ENCODE data around the gene DCTN2. TPM values are rescaled to one million over a fixed set of nuclear protein-coding genes. Genes with fewer than 3 reads are reported as not detected.
"Not testable (repeated sequence)": the region's sequence is repeated elsewhere in the genome, so short reads cannot be mapped to it uniquely, and the experiment has no call there.

DCTN2 gene
- polyA plus RNA-seq, 1 donor from 2014 or later = 369 TPM

DNA sequence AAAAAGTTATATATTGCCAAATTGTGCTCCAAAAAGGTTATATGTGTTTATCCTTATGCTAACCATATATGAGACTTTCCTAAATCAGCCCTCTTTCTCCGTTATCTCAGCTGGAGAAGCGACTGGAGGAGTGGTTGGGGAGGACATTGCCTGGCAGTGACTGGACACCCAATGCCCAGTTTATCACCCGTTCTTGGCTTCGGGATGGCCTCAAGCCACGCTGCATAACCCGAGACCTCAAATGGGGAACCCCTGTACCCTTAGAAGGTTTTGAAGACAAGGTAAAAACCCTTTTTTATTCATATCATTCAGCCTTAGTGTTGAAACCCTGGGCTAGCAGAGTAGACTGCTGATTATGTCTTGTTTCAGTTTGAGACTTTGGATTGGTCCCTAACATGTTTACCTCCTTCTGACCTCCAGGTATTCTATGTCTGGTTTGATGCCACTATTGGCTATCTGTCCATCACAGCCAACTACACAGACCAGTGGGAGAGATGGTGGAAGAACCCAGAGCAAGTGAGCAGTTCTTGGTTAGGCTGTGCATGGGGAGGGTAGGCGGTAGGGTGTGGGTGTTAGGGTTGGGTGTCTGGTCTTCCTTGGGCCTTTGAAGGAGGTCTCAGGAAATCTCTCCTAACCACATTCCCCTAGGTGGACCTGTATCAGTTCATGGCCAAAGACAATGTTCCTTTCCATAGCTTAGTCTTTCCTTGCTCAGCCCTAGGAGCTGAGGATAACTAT is 35.2 kb downstream of the DCTN2 start:
- TF ChIP-seq EZH2 (IDR thresholded peaks at IDR 0.05; ENCODE audit: borderline replicate concordance, insufficient read depth, low read length, poor library complexity, severe bottlenecking) = no peak
- TF ChIP-seq, protein P1, sequence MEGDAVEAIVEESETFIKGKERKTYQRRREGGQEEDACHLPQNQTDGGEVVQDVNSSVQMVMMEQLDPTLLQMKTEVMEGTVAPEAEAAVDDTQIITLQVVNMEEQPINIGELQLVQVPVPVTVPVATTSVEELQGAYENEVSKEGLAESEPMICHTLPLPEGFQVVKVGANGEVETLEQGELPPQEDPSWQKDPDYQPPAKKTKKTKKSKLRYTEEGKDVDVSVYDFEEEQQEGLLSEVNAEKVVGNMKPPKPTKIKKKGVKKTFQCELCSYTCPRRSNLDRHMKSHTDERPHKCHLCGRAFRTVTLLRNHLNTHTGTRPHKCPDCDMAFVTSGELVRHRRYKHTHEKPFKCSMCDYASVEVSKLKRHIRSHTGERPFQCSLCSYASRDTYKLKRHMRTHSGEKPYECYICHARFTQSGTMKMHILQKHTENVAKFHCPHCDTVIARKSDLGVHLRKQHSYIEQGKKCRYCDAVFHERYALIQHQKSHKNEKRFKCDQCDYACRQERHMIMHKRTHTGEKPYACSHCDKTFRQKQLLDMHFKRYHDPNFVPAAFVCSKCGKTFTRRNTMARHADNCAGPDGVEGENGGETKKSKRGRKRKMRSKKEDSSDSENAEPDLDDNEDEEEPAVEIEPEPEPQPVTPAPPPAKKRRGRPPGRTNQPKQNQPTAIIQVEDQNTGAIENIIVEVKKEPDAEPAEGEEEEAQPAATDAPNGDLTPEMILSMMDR (IDR thresholded peaks at IDR 0.05; ENCODE audit: poor library complexity, severe bottlenecking) = no peak
- TF ChIP-seq, protein P2, sequence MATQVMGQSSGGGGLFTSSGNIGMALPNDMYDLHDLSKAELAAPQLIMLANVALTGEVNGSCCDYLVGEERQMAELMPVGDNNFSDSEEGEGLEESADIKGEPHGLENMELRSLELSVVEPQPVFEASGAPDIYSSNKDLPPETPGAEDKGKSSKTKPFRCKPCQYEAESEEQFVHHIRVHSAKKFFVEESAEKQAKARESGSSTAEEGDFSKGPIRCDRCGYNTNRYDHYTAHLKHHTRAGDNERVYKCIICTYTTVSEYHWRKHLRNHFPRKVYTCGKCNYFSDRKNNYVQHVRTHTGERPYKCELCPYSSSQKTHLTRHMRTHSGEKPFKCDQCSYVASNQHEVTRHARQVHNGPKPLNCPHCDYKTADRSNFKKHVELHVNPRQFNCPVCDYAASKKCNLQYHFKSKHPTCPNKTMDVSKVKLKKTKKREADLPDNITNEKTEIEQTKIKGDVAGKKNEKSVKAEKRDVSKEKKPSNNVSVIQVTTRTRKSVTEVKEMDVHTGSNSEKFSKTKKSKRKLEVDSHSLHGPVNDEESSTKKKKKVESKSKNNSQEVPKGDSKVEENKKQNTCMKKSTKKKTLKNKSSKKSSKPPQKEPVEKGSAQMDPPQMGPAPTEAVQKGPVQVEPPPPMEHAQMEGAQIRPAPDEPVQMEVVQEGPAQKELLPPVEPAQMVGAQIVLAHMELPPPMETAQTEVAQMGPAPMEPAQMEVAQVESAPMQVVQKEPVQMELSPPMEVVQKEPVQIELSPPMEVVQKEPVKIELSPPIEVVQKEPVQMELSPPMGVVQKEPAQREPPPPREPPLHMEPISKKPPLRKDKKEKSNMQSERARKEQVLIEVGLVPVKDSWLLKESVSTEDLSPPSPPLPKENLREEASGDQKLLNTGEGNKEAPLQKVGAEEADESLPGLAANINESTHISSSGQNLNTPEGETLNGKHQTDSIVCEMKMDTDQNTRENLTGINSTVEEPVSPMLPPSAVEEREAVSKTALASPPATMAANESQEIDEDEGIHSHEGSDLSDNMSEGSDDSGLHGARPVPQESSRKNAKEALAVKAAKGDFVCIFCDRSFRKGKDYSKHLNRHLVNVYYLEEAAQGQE (IDR thresholded peaks at IDR 0.05; ENCODE audit: borderline replicate concordance) = no peak
- no peak for TF ChIP-seq SMC3 (conservative IDR thresholded peaks at IDR 0.05; ENCODE audit: poor library complexity)
- TF ChIP-seq EP300 (conservative IDR thresholded peaks at IDR 0.05; ENCODE audit: poor library complexity, severe bottlenecking) = no peak
- no peak for TF ChIP-seq POLR2AphosphoS5 (IDR thresholded peaks at IDR 0.05)
- no peak for TF ChIP-seq RAD21 (conservative IDR thresholded peaks at IDR 0.05)
- no peak for TF ChIP-seq MXI1 (conservative IDR thresholded peaks at IDR 0.05; ENCODE audit: poor library complexity, severe bottlenecking)
- no peaks in the 10 kb centered on the region for H3K27me3 ChIP-seq (ENCODE audit: insufficient read depth, low read depth, low read length)
- H3K36me3 ChIP-seq (ENCODE audit: insufficient read depth, low read length) = peaks cover 7% of the 10 kb centered on the region
- no peaks in the 10 kb centered on the region for H4K20me1 ChIP-seq (ENCODE audit: insufficient read depth)
- H3F3A ChIP-seq (ENCODE audit: insufficient read depth, low read length, poor library complexity, severe bottlenecking) = no peaks in the 10 kb centered on the region
- H3K79me2 ChIP-seq (replicated peaks; ENCODE audit: insufficient read depth, low read length) = no peaks in the 10 kb centered on the region
- no peaks in the 10 kb centered on the region for H3K9me2 ChIP-seq (ENCODE audit: insufficient read depth, low read length)
- no peak overlapping the region for H3K4me2 ChIP-seq (ENCODE audit: low read length)
- no peaks in the 10 kb centered on the region for H3K9me3 ChIP-seq (ENCODE audit: low read length)
- no peak overlapping the region for H3K9ac ChIP-seq (ENCODE audit: low read length)
- no peak overlapping the region for H3K4me3 ChIP-seq (ENCODE audit: low read length)
- H2AFZ ChIP-seq (ENCODE audit: low read depth, low read length) = no peak overlapping the region
- no peak overlapping the region for H3K27ac ChIP-seq (ENCODE audit: low read length)

DNA sequence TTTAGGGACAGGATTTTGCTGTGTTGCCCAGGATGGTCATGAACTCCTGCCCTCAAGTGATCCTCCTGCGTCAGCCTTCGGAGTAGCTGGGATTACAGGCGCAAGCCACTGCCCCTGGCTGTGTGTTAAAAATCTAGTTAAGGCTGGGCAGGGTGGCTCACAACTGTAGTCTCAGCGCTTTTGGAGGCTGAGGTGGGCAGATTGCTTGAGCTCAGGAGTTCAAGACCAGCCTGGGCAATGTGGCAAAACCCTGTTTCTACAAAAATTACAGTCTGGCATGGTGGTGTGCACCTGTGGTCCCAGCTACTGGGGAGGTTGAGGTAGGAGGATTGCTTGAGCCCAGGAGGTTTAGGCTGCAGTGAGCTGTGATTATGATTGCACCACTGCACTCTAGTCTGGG is 35.8 kb downstream of the DCTN2 start:
- Histone ChIP-seq H3K9me2 (ENCODE audit: insufficient read depth, low read length) (no peaks in the 10 kb centered on the region), H3K27me3 (ENCODE audit: insufficient read depth, low read depth, low read length) (no peaks in the 10 kb centered on the region), H2AFZ (ENCODE audit: low read depth, low read length) (no peak overlapping the region), H3K27ac (ENCODE audit: low read length) (no peak overlapping the region), H3K79me2 (replicated peaks; ENCODE audit: insufficient read depth, low read length) (no peaks in the 10 kb centered on the region), H4K20me1 (ENCODE audit: insufficient read depth) (no peaks in the 10 kb centered on the region), H3K9ac (ENCODE audit: low read length) (no peak overlapping the region), H3K4me2 (ENCODE audit: low read length) (no peak overlapping the region), H3K9me3 (ENCODE audit: low read length) (no peaks in the 10 kb centered on the region), H3K4me3 (ENCODE audit: low read length) (no peak overlapping the region), H3F3A (ENCODE audit: insufficient read depth, low read length, poor library complexity, severe bottlenecking) (no peaks in the 10 kb centered on the region), H3K36me3 (ENCODE audit: insufficient read depth, low read length) (peaks cover 7% of the 10 kb centered on the region)
- TF ChIP-seq EZH2 (IDR thresholded peaks at IDR 0.05; ENCODE audit: borderline replicate concordance, insufficient read depth, low read length, poor library complexity, severe bottlenecking) = no peak
- TF ChIP-seq, protein P1 (IDR thresholded peaks at IDR 0.05; ENCODE audit: poor library complexity, severe bottlenecking) = no peak

DNA sequence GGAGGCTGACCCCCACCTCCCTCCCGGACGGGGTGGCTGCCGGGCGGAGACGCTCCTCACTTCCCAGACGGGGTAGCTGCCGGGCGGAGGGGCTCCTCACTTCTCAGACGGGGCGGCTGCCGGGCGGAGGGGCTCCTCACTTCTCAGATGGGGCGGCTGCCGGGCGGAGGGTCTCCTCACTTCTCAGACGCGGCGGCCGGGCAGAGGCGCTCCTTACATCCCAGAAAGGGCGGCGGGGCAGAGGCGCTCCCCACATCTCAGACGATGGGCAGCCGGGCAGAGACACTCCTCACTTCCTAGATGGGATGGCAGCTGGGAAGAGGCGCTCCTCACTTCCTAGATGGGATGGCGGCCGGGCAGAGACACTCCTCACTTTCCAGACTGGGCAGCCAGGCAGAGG is 39.2 kb downstream of the DCTN2 start:
- H4K20me1 ChIP-seq (ENCODE audit: insufficient read depth); H3K79me2 ChIP-seq (replicated peaks; ENCODE audit: insufficient read depth, low read length); H2AFZ ChIP-seq (ENCODE audit: low read depth, low read length); H3K27me3 ChIP-seq (ENCODE audit: insufficient read depth, low read depth, low read length); H3K27ac ChIP-seq (ENCODE audit: low read length); H3K9me2 ChIP-seq (ENCODE audit: insufficient read depth, low read length); H3K9me3 ChIP-seq (ENCODE audit: low read length); H3K9ac ChIP-seq (ENCODE audit: low read length); H3K4me2 ChIP-seq (ENCODE audit: low read length); H3F3A ChIP-seq (ENCODE audit: insufficient read depth, low read length, poor library complexity, severe bottlenecking); H3K4me3 ChIP-seq (ENCODE audit: low read length): not testable (repeated sequence)
- peaks cover 13% of the 10 kb centered on the region for H3K36me3 ChIP-seq (ENCODE audit: insufficient read depth, low read length)

DNA sequence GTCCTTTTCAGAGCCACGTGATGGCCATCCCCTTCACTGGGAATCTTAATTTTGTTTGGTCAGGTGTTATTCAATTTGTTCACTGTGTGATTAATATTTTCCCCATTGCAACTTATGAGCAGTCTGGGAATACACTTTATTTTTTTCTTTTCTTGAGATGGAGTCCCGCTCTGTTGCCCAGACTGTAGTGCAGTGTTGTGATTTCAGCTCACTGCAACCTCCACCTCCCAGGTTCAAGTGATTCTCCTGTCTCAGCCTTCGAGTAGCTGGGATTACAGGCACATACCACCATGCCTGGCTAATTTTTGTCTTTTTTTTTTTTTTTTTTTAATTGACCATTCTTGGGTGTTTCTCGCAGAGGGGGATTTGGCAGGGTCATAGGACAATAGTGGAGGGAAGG is 40.5 kb downstream of the DCTN2 start:
- H3K27me3 ChIP-seq (ENCODE audit: insufficient read depth, low read depth, low read length); H2AFZ ChIP-seq (ENCODE audit: low read depth, low read length); H3K4me3 ChIP-seq (ENCODE audit: low read length); H3K9me3 ChIP-seq (ENCODE audit: low read length); H3K4me2 ChIP-seq (ENCODE audit: low read length); H3K9ac ChIP-seq (ENCODE audit: low read length); H3K9me2 ChIP-seq (ENCODE audit: insufficient read depth, low read length); H3K36me3 ChIP-seq (ENCODE audit: insufficient read depth, low read length); H3F3A ChIP-seq (ENCODE audit: insufficient read depth, low read length, poor library complexity, severe bottlenecking); H4K20me1 ChIP-seq (ENCODE audit: insufficient read depth); H3K79me2 ChIP-seq (replicated peaks; ENCODE audit: insufficient read depth, low read length); H3K27ac ChIP-seq (ENCODE audit: low read length): not testable (repeated sequence)

Data from neural cell (in vitro differentiated cells).